ENCODE data around the gene GTF3C1.

GTF3C1 gene

DNA sequence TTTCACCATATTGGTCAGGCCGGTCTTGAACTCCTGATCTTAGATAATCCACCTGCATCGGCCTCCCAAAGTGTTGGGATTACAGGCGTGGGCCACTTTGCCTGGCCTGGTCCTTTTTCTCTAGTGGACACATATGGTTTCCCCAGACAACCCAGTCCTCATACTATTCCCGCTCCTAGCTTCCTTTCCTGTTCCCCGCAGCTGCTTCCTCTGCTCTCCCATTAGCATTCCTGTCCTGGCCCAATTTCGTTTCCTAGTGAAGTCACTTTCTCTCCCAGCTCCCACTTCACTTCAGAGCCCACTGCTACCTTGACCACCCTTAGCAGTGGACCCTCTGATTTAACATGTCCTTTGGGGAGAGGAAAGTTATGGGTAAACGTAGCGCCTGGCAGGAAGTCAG lies 11.5 kb upstream of the GTF3C1 start:
- no peak for DNase-seq (ENCODE audit: low spot score)

DNA sequence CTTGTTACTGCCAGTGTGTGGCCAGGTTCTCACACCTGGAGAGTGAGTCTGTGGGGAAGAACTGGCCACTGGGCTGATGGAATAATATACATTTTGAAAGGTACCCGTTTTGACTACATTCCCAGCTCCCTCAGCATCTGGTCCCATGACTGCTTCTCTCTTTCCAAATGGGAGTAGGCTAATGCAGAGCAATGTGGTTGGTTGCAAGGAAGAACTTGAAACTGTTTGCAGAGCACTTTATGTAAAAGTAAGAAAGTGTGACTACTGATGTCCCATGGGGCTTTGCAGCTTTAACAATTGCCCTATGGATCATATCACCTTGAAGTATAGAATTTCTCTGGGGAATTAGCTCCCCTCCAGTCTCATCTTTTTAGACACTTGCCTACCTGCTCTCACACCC lies 9.2 kb upstream of the GTF3C1 start:
- DNase-seq (ENCODE audit: low spot score): no peak

DNA sequence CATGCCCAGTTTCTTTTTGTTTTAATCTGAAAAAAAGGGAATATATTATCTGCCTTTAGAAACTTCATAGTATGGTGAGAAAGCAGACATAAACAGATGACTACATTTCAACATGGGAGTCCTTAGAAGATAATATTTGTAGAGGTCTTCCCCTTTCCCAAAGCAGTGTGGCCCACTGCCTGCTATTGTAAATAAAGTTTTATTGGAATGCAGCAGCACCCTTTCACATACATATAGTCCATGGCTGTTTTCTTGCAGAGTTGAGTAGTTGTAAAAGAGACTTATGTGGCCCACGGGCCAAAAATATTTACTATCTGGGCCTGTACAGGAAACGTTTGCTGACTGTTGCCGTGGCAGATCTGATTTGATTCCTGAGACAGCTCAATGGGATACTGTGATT lies 8.7 kb upstream of the GTF3C1 start:
- DNase-seq (ENCODE audit: low spot score): no peak

DNA sequence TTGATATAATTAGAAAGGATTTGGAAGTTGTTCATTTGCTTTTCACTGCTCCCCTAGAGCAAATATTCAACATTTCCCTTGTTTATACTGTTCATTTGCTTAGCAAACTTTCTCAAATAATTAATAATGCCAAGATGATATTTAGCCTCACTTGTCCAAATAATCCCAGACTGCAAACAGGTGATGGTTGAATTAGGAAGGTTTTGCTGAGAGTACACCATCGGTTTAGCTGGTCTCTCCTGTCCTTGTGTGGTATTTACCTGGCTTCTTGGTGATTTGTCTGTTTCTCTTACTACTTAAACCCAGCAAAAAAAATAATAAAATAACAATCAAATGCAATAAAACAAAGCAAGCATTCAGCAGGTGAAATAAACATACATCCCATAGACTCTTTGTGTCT lies 6.8 kb upstream of the GTF3C1 start:
- DNase-seq (ENCODE audit: low spot score): no peak

DNA sequence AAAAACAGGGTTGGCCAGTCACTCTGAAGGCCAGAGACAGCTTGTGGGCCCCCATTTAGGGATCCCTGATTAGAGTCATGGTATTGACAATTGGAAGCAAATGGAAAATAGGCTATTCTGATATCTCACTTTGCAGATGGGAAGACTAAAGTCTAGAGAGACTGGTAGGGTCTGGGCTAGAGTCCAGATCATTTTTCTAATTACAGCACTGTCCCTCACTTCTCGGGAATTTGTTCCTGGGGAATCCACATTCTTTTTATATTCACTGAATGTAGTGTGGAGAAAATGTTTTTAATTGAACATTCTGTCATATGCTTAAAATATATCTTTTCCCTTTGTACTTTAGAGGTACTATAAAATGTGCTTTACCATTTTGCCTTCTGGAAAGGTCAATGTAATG lies 1.3 kb upstream of the GTF3C1 start:
- no peak for DNase-seq (ENCODE audit: low spot score)

DNA sequence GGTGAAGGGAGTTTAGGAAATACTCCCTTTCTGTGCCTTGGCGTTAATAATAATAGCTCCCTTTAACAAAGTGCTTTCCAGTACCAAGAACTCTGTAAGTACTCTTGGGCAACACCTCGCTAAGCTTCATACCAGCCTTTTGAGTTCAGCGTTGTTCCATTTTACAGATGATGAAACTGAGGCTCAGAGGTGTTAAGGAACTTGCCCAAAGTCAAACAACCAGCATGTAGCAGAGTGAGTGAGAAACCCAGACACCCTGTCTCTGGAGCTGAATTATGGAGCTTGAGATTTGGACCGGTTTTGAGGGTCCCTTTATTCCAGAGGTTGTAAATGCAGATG lies 838 bp upstream of the GTF3C1 start:
- DNase-seq (ENCODE audit: low spot score): peak; percentile 4

DNA sequence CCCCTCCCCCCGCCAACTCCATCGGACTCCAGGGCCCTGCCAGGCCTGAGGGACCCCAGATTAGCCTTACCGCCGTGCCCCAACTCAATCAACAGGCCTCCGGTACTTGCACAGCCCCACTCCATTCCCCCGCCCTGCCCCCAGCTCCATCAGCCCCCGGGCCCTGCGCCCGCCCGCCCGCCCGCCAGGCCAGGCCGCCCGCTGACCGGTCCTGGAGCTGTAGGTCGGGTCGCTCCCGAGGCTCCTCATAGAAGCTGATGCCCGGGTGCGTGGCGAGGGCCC lies 308 bp downstream of the GTF3C1 start:
- DNase-seq (ENCODE audit: low spot score): no peak

DNA sequence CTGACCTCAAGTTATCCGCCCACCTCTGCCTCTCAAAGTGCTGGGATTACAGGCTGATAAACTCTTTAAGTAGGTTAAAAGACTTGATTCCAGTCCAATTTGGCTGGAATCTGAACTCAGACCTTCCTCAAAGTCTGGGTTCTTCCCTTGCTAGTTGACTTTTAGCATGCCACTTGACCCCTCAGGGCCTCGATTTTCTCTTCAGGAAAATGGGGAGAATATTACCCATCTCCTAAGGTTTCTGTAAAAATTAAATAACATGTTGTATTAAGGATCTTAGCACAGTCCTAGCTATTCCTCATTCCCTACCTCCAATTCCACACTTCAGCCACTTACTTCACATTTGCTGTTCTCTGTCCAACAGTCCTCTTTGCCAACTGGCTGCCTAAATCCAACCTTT lies 1.9 kb downstream of the GTF3C1 start:
- DNase-seq (ENCODE audit: low spot score): no peak

DNA sequence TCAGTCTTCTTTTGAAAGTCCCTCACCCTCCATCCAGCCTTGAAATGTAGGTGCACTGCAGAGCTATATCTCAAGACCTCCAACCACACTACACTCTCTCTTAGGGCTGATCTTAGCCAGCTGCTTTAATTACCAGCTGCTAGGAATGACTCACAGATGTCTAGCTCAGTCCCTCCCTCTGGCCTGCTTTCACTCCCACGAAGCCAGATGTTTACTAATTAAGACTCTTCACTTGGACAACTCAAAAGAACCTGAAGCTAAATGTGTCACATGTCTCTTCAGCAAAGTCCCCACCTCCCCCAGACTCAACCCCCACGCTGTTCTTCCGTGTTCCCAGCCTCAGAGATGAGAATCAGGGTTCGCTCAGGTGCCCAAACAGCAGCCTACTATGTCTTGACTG lies 2.6 kb downstream of the GTF3C1 start:
- peak; percentile 42 for DNase-seq (ENCODE audit: low spot score)

DNA sequence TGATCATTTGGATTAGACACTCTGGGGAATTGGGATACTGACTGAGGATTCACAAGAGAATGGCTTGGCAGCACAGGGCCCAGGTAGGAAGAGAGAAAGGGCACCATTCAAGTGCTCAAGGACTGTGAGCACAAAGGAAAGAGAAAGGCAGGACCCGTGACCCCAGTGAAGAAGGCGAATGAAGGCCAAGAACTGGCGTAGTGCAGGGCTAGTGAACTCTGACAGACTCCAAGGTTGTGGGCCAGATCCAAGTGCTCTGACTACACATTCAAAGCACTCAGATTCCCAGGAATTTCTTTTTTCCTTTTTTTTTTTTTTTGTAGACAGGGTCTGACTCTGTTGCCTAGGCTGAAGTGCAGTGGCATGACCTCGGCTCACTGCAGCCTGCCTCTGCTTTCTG lies 5.0 kb downstream of the GTF3C1 start:
- DNase-seq (ENCODE audit: low spot score): no peak

DNA sequence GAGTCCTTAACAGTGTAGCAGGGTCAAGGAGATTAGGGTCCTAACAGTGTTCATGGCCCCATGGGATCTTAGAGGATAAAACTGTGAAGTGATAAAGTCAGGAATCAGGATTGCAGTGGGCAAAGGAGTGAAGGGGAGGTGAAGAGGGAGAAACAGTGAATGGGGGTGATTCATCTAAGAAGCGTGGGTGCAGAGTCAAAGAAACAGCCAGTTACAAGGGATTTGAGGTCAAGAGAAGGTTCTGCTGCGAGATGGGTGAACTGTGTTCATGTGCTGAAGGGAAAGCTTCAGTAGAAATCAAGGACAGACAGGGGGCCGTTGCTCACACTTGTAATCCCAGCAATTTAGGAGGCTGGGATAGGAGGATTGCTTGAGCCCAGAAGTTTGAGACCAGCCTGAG lies 5.9 kb downstream of the GTF3C1 start:
- DNase-seq (ENCODE audit: low spot score): no peak

DNA sequence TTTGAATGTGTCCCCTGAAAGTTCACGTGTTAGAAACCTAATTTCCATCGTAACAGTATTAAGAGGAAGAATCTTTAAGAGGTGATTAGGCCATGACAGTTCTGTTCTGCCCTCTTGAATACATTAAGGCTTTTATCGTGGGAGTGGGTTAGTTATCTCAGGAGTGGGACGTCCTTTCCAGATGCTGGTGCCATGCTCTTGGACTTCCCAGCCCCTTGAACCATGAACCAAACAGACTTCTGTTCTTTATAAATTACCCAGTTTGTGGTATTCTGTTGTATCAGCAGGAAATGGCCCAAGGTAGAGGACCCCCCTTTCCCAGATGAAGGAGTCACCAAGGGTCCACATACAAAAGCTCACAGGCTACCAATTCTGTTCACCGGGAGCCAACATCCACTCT lies 10.1 kb downstream of the GTF3C1 start:
- no peak for DNase-seq (ENCODE audit: low spot score)

DNA sequence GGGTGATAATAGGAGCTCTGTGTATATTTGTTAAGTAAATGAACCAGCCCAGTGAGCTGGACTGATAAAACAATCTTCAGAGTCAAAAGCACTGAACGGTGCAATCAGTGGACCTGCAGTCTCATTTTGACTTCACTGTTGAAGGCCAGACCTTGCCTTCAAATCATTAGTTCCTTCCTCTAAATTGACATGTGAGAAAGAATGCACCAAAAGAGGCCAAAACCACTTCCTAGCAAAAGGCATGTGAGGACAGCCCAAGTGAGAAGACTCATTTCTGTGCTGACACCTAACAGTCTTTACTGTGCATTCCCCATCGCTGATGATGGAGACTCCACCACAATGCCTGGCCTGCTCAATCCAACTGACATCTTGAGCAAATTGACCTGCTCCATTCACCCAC lies 10.6 kb downstream of the GTF3C1 start:
- no peak for DNase-seq (ENCODE audit: low spot score)

DNA sequence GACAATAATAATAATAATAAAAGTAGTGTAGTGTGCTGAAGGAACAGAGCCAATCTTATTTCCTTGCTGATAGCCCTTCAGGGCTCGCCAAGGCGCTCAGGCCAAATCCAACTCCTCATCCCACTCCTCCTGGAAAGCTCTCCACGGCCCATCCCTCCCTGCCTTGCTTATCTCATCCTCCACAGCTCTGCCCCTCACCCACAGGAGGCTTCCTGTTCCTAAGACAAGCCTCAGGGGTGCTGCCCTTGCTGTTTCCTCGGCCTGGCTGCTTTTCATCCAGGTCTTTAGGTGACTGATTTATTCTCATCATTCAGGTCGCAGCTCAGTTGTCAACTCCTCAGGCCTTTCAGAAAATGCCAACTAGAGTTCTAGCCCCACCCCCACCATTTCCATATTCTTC lies 11.2 kb downstream of the GTF3C1 start:
- no peak for DNase-seq (ENCODE audit: low spot score)

DNA sequence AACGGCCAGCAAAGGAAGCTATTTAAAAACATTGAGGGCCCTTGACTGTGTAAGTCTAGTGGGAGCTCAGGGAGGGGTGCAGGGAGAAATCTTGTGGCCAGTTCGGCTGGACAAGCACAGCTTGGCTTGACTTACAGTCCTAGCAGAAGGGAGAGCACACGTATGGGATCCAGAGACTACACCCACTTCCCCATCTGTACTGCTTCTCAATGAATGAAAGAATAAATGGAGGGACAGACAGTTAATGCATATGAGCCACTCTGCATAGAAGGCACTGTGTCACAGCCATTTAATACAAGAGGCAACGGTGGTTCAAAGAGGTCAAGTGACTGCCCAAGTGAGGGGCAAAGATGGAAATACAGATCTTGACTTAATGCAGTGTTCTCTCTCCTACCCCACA lies 15.5 kb downstream of the GTF3C1 start:
- DNase-seq (ENCODE audit: low spot score): no peak

DNA sequence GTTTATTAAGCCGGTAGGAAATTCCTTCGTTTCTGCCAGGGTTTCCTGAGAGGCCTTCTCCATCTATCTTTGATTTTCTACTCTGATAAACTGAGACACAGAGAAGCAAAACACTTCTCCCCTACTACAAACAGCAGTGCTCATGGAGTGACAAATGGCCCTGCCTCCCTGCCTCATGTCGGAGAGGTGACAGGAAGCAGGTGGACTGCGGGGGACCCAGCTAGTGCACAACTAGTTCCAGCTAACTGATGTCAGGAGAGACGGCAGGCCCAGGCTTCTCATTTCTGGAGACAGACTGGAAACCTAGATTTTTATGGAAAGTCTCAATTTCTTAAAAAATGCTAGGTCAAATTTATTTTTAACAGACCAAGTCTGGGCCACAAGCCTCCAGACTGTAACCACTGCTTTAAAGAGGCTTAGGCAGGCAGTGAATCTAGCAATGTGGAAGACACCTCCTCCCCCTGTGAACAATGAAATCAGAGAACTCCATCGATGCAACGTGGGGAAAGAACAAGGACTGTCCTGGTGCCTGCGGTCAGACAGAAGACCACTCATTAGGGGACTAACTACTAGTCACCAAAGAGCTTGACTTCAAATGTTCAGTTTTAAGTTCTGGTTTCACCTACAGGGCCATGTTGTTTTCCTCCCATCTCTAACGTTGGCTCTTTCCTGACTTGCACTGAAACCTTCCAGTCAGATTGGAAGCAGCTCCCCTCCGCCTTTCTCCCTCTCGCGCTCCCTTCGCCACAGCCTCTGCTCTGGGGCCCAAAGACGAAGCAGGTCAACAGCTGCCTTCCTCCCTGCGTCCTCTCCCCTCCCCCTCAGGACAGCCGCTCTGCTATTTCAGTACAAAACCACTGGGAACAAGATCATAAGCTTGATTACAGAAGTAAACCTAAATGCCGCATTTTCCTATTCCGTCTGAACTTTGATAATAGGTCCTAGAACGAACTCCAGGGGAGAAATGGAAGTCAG lies 17.6 kb downstream of the GTF3C1 start:
- no peak for DNase-seq (ENCODE audit: low spot score)

DNA sequence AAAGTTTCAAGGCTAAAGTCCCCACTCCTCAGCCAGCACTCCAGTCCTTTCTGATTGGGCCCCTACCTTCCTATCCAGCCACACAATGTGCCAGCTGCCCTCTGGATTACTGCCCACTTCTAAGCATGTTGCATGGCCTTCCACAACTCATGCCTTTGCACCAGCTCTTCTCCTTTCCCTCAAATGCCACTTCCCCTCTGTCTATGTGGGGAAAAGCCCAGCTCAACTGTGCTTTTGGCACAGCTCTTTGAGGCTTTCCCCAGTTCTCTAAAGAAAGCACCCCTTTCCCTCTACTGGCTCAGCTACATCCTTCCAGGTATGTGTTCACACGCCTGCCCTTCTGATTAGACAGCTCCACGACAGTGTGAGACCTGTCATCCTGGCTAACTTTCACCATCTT lies 18.5 kb downstream of the GTF3C1 start:
- no peak for DNase-seq (ENCODE audit: low spot score)

DNA sequence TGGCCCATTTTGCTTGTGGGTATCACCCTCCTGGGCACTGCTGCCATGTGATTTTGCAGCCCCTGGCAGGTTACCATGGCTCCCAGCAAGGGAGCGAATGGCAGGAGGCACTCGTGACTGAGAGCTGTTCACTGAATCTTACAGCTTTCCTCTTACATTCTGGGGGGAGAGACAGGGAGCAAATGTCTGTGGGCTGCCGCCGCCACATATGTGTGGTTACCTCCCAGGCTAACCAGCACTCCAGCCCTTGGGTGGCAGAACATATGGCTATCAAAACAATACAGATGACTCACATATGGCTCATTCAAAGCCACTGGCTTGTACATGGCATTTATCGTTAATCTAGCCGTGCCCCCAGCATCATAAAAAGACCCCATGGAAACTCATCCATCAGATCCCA lies 19.8 kb downstream of the GTF3C1 start:
- DNase-seq (ENCODE audit: low spot score): peak; percentile 44

DNA sequence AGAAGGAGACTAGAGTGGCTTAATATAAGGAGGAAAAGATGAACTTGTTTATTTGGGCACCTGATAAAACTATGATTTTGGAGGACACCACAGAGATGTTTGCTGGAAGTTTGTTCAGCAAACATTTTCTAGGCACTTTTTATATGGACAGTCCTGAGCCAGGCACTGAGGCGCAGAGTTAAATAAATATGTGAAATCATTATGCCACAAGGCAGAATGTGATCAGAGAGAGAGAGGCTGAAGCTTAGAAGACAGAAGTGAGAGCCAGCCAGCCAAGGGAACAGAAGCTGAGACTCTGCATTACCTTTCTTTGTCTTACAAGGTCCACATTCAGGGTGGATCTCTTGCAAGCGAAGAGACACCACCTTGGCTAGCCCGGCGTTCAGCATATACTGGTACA lies 21.4 kb downstream of the GTF3C1 start:
- DNase-seq (ENCODE audit: low spot score): no peak

DNA sequence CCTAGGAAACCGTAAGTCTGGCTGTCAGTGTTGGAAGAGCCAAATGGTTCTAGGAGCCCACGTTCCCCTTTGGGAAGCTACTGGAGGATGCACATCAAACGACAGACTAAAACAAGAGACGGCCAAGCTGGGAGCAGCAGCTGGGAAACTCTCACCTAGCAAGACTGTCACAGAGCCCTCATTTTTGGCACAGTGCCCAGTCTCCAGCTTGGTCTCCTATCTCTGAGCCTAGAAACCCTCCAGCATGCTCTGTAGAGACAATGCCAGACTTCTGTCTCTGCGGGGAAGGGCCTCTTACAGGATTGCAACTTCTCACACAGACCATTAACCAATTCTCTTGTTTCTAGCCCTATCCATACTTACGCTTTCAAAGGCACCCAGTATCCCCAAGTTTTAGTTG lies 23.5 kb downstream of the GTF3C1 start:
- no peak for DNase-seq (ENCODE audit: low spot score)

DNA sequence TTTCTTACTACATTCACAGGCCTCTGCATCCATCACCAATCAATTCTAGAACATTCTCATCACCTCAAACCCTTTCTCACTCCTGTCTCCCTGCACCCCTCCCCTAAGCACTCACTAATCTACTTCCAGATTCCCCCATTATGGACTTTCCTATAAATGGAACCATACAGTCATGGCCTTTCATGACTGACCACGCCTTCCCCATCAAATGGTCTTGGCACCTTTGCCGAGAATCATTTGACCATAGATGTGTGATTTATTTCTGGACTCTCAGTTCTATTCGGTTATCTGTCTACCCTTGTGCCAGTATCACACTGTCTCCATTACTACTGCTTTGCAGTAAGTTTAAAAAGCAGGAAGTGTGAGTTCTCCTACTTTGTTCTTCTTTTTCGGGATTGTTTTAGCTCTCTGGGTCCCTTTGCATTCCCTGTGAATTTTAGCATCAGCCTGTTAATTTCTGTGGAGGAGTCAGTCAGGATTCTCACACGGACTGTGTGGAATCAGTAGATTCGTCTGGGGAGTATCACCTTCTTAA lies 27.5 kb downstream of the GTF3C1 start:
- DNase-seq (ENCODE audit: low spot score): no peak

DNA sequence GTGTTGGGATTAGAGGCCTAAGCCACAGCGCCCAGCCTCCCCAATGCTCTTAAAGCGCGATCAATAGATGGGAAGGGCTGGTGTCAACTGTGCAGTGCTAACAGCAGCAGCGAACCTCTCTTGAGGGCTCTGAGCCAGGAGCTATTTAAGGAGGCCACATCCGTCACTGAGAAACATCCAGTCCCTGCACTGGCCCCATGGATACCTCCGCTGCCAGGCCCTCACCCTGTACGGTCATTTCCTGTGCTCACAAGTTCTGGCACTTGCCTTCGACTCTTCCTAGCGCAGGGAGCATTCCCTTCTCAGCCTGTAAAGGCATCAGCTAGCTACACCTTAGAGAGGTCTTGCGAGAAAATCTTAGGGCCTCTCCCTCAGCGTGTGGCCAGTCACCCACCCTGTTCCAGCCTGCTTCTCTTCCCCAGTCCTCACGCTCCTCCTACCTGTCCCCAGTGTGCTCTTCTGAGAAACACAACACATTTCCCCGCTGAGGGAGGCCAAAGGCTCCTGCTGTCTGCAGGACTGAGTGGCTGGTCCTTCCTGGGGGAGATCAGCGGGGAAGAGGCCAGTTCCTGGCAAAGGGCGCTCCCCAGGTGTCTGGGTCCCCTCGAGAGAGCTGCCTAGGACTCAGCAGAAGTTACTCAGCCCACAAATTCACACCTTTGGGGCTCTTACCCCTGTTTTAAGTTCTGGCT lies 28.6 kb downstream of the GTF3C1 start:
- DNase-seq (ENCODE audit: low spot score): no peak

DNA sequence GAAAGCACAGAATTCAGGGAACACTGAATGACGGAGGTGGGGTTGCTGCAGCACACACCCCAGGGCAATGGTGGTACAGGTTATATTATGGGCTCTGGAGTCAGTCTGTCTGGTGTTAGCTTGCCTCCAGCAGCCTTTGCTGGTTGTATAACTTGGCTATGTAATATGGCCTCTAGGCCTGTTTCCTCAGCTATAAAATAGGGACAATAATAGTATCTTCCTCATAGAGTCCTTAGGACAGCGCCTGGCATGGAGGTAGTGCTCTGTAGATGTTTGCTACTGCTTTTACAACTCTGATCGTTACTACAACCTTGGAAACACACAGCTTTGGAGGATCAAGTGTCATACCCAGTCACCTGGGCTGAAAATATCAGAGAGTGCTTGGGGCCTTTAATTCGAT lies 31.5 kb downstream of the GTF3C1 start:
- no peak for DNase-seq (ENCODE audit: low spot score)

DNA sequence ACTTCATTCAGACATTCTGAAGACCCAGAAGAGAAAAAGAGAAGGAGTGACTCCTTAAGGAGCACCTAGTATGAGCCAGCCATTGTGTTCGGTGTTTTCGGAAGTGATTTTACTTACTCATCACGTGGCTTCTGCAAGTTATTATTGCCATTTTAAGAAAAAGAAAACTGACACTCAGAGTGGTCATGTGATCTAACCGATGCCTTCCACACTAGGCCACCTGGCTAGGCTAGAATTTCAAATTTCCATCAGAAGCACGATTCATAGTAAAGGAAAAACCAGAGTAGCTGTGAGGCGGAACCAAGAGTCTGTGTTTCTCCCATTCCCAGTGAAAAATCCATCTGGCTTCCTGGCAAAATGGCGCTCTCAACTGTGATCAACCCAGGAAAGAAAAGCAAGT lies 32.0 kb downstream of the GTF3C1 start:
- DNase-seq (ENCODE audit: low spot score): no peak

Measured in kidney tubule cell (primary cell).